Tibial artery (tissue), 4 donors: ENCODE data around the gene AEBP2.

ENCODE experiments used
- DNase-seq, 2 donors: peaks; one replicate each; pipeline ENCODE4 v3.0.0-alpha.2; 2019
- H3K27ac ChIP-seq, 2 donors: fragments of 200-600 bp; sonication (generic) in 1 of 2; 1 replicate in 1 of 2; 2 replicates in 1 of 2; pipeline ENCODE4 v1.5.1; 2018 to 2019; ENCODE audit warnings: mild to moderate bottlenecking in 1 of 2
- H3K27me3 ChIP-seq, 2 donors: fragments of 200-600 bp; sonication (generic) in 1 of 2; one replicate each; pipeline versions ENCODE4 v1.5.1 to v1.6.0; 2016 to 2019
- H3K36me3 ChIP-seq, 3 donors: fragments of 200-600 bp; sonication (generic) in 2 of 3; one replicate each; pipeline ENCODE4 v1.5.1; 2016 to 2019; ENCODE audit warnings: mild to moderate bottlenecking in 2 of 3
- H3K4me1 ChIP-seq, 4 donors: fragments of 200-600 bp; sonication (generic) in 2 of 4; 1 replicate in 3 of 4; 2 replicates in 1 of 4; pipeline ENCODE4 v1.5.1; 2016 to 2019
- H3K4me3 ChIP-seq, 2 donors: fragments of 200-600 bp; sonication (generic) in 1 of 2; 1 replicate in 1 of 2; 2 replicates in 1 of 2; pipeline ENCODE4 v1.5.1; 2018 to 2019; ENCODE audit warnings: mild to moderate bottlenecking in 2 of 2
- H3K9me3 ChIP-seq, 3 donors: fragments of 200-600 bp; sonication (generic) in 1 of 3; one replicate each; pipeline ENCODE4 v1.5.1; 2016 to 2019
- intact Hi-C: fragments of 100-400 bp; cut with DNase I; formaldehyde crosslinking; loops from one replicate; pipeline ENCODE4 v1.15.0; 2023; ENCODE audit warnings: low total_unique reads
- TF ChIP-seq, protein P1 (sequence below), 2 experiments: fragments of 200-600 bp in 1 of 2; fragments of 450-650 bp in 1 of 2; IDR thresholded peaks; one replicate each; pipeline ENCODE4 v1.5.1; 2017 to 2019; ENCODE audit warnings: antibody characterized with exemption in 2 of 2, mild to moderate bottlenecking in 1 of 2, moderate library complexity in 1 of 2

Gene AEBP2

DNA sequence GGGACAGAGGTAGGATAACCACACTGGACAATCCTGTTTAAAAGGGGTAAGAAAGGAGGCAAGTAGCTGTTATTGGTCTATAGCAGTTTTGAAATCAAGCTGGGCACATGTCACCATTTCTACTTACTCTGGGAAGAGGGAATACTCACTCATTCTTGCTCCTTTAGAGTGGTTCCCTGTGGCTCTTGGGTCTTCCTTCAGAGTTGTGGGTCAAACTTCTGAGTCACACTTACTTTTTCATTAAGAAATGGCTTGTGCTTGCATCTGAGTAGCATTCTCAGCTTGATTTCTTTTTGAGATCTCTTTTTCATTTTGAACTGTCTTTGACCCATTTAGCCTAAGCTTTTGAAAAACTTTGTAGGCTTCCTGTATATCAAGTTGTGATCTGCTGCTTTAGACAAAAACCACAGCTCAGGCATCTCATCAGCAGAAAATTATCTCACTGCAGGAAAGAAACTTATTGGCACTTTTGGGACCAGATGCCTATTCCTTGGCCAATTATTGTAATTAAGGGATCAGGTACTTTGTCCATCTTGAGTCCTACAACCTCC is 122.2 kb downstream of the AEBP2 start:
- Histone ChIP-seq H3K27me3 (no peaks in the 10 kb centered on the region), H3K36me3 (no peaks in the 10 kb centered on the region), H3K4me1 (peaks cover 0 to 7% (median 0%) of the 10 kb centered on the region in 4 donors), H3K27ac (no peak overlapping the region), H3K9me3 (no peaks in the 10 kb centered on the region), H3K4me3 (no peak overlapping the region)
- DNase-seq = no peak
- TF ChIP-seq, protein P1, sequence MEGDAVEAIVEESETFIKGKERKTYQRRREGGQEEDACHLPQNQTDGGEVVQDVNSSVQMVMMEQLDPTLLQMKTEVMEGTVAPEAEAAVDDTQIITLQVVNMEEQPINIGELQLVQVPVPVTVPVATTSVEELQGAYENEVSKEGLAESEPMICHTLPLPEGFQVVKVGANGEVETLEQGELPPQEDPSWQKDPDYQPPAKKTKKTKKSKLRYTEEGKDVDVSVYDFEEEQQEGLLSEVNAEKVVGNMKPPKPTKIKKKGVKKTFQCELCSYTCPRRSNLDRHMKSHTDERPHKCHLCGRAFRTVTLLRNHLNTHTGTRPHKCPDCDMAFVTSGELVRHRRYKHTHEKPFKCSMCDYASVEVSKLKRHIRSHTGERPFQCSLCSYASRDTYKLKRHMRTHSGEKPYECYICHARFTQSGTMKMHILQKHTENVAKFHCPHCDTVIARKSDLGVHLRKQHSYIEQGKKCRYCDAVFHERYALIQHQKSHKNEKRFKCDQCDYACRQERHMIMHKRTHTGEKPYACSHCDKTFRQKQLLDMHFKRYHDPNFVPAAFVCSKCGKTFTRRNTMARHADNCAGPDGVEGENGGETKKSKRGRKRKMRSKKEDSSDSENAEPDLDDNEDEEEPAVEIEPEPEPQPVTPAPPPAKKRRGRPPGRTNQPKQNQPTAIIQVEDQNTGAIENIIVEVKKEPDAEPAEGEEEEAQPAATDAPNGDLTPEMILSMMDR (IDR thresholded peaks at IDR 0.05) = no peak
- intact Hi-C loops = no loop called here
